ENCODE data around the gene GPR146. TPM values are rescaled to one million over a fixed set of nuclear protein-coding genes. Genes with fewer than 3 reads are reported as not detected.

GPR146 gene
- total and polyA plus RNA-seq, 2 of the 13 experiments (the other 11 are each of a cell fraction or from before 2014, with no cell fraction given) = 2.0 to 15.9 TPM

DNA sequence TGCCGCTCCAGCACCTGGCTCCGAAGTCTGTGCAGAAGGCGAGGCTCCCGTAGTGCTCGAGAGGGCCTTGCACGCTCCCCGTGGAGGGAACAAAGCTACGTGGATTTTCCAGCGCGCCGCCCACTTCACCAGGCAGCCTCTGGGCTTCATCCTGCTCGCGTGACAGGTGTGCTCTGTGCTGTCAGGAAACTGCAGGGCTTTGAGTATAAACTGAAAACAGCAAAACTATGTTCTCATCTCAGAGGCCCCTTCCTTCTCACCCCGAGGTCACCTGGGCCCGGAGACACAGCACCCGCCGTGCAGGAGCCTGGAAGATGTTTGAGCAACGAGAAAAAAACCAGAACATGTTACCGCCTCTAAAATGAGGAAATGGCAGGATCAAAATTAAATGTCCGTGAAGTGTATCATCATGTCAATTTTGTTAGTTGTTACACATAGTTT, 17.6 kb upstream of the GPR146 start:
- Histone ChIP-seq H3K27me3 (ENCODE audit: control insufficient read depth in 1 of 2, insufficient read depth in 2 of 2, low read length in 2 of 2) (no peaks in the 10 kb centered on the region), H3K36me3 (replicated peaks in 1 of 2; ENCODE audit: control insufficient read depth in 1 of 2, insufficient read depth in 2 of 2, low read length in 2 of 2) (peaks cover 2 to 8% of the 10 kb centered on the region in 2 experiments; a peak in 2 of 5 replicates), H3K9ac (ENCODE audit: insufficient read depth, low read depth, low read length) (no peak overlapping the region), H3K4me3 (replicated peaks in 1 of 3; ENCODE audit: insufficient read depth in 1 of 3, low read depth in 2 of 3, low read length in 3 of 3) (peak overlapping the region in 1 of 3 experiments; percentile 73; a peak in 1 of 6 replicates), H3K27ac (ENCODE audit: extremely low read length, insufficient read depth, low read length) (no peak overlapping the region), H4K20me1 (ENCODE audit: insufficient read depth, low read length) (no peaks in the 10 kb centered on the region), H3K9me3 (ENCODE audit: low read length) (no peaks in the 10 kb centered on the region), H3K4me2 (ENCODE audit: low read depth, low read length) (peak overlapping the region; percentile 75; the same call in 1 of the 2 replicates), H3K4me1 (ENCODE audit: insufficient read depth, low read length) (peaks cover 29% of the 10 kb centered on the region), H2AFZ (ENCODE audit: low read length) (no peak overlapping the region), H3K79me2 (ENCODE audit: insufficient read depth, low read length) (peaks cover 15% of the 10 kb centered on the region)
- POLR2A ChIA-PET = interaction anchor here (1.0 kb wide), 1 partner anchor 49 kb away, joined by 3 read pairs; no protein-coding TSS in a partner anchor
- FAIRE-seq (no peak), ATAC-seq (no peak), DNase-seq (ENCODE audit: low spot score) (no peak)
- TF ChIP-seq RFXANK (CRISPR knock-in tag; IDR thresholded peaks at IDR 0.05) (no peak), ELK4 (CRISPR knock-in tag; IDR thresholded peaks at IDR 0.05; ENCODE audit: borderline replicate concordance) (no peak), ZSCAN20 (CRISPR knock-in tag; IDR thresholded peaks at IDR 0.05; ENCODE audit: borderline replicate concordance) (no peak), SRY (CRISPR knock-in tag; IDR thresholded peaks at IDR 0.05) (no peak), ZNF580 (CRISPR knock-in tag; IDR thresholded peaks at IDR 0.05; ENCODE audit: borderline replicate concordance, low read depth) (no peak), ZFP91 (CRISPR knock-in tag; IDR thresholded peaks at IDR 0.05; ENCODE audit: borderline replicate concordance) (no peak), KLF12 (CRISPR knock-in tag; IDR thresholded peaks at IDR 0.05; ENCODE audit: borderline replicate concordance) (no peak), RAD51 (IDR thresholded peaks at IDR 0.05; ENCODE audit: borderline replicate concordance) (no peak), DNMT1 (CRISPR knock-in tag; IDR thresholded peaks at IDR 0.05) (no peak), NFYB (CRISPR knock-in tag; IDR thresholded peaks at IDR 0.05) (no peak), MLX (CRISPR knock-in tag; IDR thresholded peaks at IDR 0.05) (no peak), DNMT3B (CRISPR knock-in tag; conservative IDR thresholded peaks at IDR 0.05) (no peak)
- TF ChIP-seq, protein P1, sequence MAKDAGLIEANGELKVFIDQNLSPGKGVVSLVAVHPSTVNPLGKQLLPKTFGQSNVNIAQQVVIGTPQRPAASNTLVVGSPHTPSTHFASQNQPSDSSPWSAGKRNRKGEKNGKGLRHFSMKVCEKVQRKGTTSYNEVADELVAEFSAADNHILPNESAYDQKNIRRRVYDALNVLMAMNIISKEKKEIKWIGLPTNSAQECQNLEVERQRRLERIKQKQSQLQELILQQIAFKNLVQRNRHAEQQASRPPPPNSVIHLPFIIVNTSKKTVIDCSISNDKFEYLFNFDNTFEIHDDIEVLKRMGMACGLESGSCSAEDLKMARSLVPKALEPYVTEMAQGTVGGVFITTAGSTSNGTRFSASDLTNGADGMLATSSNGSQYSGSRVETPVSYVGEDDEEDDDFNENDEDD (CRISPR knock-in tag; IDR thresholded peaks at IDR 0.05; ENCODE audit: borderline replicate concordance) = no peak
- CTCF ChIA-PET (ENCODE audit: low intra/inter-chr PET ratio, low total read pairs) = no interaction called here
- in situ Hi-C loops (cut with HindIII; ENCODE audit: extremely low pct_ligation_motif_present, low pct_unique_long_range_greater_than_20kb) (no loop called here), intact Hi-C loops (cut with micrococcal nuclease; ENCODE audit: unreplicated experiment) (no loop called here)
- 95% methylated on average over 20 of the region's 20 CpGs for WGBS (ENCODE audit: low lambda C conversion rate)
- no TSS peak for BruUV-seq (replicated peaks)

Data from HepG2 (cell line).